NCI-H69 (cell line): ENCODE results near the gene PUDP.
"Not testable (repeated sequence)": the region's sequence is repeated elsewhere in the genome, so short reads cannot be mapped to it uniquely, and the experiment has no call there.

Source experiments
- DNase-seq: peaks from one replicate; lab custom pipeline; 2025; lab: John Stamatoyannopoulos, UW

The PUDP gene

DNA sequence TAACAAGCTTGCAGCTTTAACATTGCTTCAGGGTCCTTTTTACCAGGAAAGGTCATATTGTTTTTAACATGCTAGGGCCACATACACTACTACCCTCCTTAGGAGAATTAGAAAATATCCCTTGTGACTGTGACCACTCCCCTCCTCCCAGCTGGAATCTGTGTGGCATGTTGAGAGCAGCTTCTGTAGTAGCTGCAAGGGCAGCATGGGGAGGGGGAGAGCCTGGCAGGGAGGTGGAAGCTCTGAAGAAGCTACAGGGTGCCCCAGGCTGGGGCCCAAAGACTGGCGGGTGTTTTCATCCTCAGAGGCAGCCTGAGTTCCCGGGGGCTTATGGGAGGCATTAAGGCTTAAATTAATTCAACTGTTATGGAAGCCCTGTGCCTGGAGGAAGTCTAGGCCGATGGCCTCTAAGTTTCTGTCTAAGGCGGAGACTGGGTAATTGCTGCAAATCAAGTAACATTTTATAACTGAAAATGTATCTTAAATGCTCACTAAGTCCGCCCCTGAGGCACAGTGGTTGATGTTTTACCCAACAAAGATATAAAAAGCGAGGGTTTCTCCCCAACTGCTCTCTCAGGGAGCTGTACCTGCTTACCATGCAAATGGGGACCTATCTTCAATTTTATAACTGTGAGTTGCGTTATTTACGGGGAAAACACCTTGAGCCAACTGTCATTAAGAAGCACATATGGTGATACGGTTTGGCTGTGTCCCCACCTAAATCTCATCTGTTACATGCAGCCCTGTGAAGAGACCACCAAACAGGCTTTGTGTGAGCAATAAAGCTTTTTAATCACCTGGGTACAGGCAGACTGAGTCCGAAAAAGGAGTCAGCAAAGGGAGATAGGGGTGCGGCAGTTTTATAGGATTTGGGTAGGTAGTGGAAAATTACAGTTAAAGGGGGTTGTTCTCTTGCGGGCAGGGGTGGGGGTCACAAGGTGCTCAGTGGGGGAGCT, 37.8 kb downstream of the PUDP start:
- DNase-seq: peak; percentile 73

DNA sequence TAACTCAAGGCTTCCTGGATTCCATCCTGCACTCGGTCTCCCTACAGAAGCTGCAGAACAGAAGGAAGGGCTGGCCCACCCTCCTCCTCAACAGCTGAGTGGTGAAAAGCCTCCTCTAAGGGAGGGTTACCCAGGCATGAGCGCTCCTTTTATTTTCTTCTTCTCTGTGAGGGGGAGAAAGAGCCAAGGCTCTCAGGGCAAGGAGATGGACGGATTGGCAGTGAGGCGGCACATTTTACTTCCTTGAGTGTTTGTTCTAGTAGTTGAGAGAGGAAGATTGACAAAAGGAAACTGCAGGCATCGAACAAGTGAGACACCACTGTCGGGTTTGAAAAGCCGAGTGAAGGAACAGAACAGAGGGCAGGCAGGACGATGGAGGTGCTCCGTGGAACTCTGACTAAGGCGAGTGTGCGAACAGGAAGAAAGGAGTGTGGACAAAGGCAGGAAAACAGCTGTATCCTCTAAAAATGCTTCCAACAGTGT, 38.9 kb downstream of the PUDP start:
- DNase-seq: peak; percentile 27

DNA sequence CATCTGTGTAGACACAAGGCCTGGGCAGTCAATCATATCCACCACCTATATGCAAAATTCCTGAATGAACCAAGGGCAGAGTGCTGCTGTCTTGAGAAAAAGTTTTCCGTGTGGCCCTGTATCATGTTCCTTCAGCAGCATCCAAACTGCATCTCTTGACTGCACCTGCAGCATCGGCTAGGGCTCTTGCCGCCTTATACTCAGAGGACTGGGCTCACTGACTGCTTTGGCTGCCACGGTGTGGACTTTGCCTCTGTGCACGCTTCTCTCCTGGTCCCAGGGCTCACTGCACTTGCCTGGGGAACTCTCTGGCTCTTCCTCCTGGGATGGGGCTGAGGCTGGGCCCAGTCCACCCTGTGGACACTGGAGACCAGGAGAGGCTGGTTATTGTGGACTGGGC, 39.9 kb downstream of the PUDP start:
- DNase-seq: no peak

DNA sequence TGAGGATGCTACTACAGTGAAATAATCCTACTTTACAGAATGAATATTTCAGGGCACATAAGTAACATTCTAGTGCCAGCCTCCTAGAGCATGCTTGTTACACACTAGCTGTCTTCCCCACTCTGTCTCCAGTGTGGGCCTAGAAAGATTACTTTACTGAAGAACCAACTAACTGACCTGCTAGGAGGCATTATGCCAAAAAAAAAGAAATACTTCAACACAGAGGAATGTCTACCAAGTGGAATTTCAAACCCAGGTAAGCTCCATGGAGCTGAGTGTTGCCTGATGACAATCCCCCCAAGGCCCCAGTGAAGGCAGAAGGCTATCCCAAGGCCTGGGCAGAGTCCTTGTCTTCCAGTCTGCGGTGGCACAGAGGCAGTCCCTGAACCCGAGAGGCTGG, 41.3 kb downstream of the PUDP start:
- DNase-seq: no peak

DNA sequence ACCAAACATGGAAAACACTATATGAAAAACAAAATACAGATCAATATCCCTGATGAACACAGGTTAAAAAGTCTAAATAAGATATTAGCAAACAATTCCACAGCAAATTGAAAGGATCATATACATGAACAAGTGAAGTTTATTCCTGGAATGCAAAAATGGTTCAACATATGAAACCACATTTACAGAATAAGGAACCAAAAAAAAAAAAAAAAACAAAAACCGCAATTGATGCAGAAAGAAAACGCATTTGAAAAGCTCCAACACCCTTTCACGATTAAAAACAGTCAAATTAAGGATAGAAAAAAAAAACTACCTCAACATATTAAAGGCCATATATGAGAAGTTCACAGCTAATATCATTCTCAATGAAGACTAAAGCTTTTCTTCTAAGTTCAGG, 45.8 kb downstream of the PUDP start:
- DNase-seq: no peak

DNA sequence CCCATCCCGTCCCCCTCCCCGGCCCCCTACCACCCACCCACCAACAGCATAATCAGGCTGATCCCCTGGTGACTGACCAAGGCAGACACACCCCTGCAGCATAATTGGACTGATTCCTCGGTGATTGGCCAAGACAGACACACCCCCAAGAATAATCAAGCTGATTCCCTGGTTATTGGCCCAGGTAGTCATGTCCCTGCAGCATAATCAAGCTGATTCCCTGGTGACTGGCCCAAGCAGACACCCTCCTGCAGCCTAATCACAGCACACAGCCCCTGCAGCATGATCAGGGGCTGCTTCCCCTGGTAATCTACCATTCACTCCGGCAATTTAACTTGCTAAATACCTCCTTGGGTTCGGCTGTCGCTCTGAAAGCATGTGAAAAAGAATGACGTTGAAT, 47.9 kb downstream of the PUDP start:
- no peak for DNase-seq

DNA sequence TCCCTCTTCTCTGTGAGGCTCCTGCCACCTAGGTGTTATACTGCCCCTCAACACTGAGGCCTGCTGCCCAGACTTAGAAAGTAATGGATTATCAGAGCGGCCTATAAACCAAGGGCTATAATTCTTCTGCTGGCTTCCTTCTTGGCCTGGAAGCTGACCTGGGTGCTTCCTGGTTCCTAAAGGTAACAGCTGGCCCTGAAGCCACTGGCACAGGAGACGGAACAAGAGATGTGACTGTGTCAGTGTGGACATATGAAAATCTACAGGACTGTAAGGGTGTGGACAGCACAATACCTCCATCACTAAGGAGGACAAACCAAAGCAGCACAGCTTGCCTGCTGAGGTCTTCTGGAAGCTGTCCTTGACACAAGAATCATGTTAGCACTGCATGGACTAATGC, 52.3 kb downstream of the PUDP start:
- not testable (repeated sequence) for DNase-seq

DNA sequence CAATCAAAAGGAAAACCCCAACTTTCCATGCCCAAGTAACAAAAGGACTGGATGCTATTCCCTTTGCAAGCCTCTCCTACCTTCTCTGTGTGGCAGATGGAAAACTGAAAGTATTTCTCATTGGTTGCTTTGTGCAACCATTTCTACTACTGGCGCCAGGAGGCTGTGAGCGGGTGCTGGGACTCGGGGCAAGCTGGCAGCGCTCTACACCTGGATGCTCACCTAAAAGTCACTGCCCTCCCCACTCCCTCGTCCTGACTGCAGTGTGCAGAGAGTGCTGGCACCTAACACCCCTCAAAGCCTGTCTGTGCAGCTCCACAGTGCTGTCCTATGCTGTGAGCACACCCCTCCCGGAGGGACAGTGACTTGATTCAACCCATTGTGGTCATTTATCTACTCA, 54.6 kb downstream of the PUDP start:
- no peak for DNase-seq

DNA sequence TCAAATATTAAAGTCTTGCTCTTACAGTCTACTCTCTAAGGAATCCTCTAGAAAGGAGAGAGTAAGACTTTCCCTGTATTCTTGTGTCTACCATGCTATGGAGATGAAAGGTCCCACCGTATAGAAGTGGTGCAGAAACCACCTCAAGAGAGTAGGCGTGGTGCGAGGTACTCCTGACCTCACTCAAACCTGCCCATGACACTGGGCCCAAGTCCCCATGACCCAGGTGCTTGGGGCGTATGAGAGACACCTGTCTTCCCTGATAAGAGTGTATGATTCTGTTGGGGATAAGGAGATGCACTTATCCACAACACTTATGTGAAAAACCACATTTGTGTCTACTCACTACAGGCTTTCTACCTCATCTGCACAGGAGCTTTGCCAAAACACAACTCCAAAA, 55.4 kb downstream of the PUDP start:
- no peak for DNase-seq

DNA sequence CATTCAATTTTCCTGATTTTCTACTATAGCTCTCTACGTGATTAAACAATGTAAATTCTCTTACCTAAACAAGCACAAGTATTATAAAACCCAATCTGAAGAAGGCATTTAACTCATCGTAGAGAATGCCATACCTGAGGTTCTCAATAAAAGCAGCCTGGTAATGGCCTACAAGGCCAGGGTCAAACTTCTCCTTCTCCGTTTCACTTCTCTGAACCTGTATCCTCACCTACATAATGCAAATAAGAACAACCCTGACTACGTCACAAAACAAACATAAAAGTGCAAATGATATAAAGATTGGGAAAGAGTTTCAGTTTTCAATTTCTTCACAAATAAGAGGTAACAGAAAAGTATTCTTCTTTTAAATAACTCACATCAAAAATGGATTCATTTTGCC, 56.0 kb downstream of the PUDP start:
- DNase-seq: no peak

DNA sequence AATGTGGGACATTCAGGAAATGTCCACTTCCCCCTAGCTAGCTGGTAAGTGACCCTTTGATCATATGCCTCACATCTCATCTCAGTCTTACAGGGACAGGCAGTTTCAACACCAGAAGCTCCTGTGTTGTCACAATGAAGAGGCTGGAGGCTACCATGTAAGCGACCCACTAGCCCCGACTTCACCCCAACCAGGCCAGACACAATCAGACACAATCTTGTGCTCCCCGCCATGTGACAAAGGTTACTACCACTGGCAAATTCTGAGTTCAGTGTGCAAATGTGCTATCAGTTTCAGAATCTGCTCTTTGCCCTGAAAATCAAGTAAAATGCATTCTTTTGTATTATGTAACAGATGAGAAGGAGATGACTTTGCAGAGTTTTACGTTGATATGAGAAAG, 57.3 kb downstream of the PUDP start:
- no peak for DNase-seq

DNA sequence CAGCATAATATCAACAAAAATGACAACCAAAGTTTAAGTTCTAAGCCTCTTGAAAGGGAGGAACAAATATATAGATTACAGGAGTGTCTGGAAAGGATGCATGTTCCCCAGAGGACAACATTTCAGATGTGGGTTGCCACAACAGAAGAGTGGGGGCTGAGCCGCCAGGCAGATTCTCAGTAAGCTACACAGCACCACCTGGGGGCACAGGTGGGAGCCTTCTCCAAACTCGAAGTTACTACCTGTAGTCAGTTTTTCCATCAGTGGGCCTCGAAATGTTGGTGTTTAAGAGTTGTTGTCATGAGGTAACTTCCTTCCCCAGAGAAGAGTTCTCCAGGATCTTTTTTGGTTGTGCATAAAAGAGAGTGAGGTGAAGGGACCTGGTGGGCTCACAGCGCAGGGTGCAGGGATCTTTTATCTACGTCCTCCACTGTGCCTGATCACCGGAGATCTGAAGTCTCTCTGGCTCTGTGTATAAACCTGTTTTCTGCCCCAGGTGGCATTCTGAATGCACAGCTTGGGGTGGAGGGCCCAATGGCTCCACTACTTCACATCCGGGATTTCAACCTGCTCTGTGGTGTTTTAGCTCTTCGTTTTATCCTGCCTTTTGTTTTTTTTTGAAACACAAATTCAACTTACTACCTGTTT, 58.9 kb downstream of the PUDP start:
- peak; percentile 41 for DNase-seq

DNA sequence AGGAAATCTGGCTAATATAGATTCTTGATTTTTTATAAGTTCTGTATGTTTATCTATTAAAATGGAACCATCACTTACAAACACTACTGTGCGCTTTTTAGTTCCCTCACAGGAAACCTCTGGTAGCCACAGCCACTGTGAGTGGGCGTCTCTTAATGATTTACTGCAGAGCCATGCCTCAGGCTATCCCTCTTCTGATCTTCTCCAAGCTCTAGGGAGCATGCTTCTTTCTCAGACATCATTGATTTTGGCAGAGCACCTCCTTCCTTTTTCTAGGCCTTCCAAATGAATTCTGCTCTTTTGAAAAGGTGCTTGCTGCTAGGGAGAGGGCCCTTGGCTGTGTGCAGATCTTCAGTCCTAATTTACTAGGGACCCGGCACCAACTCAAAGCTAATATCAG, 61.6 kb downstream of the PUDP start:
- DNase-seq: peak; percentile 29

DNA sequence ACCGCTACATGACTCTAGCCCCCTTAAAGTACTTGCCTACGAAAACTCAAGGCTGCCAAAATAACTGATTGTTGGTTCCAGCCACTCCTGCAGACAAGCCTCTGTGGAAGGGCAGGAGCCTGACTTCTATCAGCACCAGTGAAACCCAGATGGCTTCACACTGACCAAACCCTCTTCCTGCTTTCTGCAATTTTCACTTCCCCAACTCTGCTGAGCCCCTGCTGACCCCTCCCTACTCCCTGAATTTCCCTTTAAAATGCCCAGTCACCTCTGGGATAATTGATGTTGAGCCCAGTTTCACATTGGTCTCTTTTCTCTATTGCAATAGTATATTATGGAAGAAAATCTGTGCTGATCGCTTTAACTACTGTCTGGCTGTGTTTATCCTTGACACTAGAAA, 62.1 kb downstream of the PUDP start:
- DNase-seq: no peak

DNA sequence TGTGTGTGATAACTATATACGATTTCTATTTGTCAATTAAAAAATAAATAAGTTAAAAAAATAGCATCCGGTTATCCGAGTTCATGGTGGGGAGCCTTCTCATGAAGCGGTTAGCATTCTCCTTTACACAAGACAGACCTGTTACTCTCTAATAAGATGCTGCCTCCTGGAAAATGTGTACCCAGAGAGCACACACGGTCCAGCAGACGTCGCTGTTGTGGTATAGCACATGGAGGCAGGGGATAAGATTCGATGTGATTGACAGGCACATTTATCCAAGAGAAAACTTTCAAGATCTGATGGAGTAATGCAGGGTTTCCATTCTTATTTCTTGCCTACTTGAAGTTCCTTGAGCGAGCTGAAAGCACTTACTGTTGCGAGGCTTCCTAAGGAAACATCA, 63.1 kb downstream of the PUDP start:
- no peak for DNase-seq

DNA sequence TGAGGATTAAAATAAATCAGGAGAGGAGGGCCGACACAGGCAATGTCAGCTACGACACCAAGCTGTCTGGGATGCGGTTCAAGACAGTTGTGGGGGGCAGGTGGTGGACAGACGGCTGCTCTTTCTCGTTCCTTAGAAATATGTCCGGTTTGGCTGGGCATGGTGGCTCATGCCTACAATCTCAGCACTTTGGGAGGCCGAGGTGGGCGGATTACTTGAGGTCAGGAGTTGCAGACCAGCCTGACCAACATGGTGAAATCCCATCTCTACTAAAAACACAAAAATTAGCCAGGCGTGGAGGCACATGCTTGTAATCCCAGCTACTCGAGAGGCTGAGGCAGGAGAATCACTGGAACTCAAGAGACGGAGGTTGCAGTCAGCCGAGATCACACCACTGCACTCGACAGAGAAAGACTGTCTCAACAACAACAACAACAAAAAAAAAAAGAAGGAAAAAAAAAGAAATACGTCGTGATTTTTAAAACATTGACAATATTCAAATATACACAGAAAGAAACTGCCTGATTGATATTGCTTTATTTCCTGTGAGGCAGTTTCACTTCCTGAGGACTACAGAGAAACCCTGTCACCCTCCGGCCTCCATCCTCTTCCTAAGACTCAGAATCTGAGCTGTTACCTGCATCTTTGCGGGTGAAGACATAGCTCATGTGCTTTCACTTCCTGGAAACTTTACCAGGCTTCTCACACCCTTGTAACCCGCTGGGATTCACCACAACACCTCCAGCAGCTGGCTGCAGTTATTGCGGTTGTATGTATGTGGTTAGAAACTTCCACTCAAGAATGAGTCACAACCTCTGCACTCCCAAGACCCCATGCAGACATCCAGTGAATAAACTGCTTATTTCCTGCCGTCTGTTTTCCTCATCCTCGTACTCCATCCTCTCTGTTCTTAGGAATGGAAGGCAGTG, 64.2 kb downstream of the PUDP start:
- DNase-seq: peak; percentile 3

DNA sequence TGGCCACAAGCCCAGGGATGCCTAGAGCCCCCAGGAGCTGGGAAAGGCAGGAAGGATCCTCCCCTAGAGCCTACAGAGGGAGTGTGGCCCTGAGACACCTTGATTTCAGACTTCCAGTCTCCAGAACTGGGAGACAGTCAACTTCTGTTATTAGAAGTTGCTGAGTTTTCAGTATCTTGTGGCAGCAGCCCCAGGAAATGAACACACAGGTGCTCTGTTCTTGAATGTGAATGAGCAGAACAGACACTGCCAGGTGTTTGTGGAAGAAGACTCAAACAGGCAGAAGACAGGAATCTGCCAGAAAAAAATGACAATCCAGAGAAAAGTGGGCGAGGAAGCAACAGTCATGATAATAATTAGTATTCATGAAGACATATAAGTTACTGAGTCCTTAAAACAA, 64.9 kb downstream of the PUDP start:
- DNase-seq: no peak

DNA sequence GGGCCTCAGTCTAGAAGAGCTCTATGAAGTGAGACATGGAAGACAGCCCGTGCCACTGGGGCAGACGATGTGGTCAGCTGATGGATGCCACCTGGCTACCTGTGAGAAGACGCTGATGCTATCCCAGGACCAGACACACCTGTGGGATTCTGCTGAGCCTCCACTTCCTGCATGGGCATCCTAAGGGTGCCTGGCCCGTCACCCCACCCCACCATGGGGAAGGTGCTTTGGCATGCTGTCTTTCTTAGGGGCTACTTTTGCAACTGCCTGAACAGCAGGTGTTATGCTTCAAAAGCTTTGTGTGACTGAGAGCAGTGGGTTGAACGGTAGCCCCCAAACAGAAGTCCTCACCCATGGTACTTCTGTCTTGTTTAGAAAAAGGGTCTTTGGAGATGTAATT, 65.4 kb downstream of the PUDP start:
- DNase-seq: no peak

DNA sequence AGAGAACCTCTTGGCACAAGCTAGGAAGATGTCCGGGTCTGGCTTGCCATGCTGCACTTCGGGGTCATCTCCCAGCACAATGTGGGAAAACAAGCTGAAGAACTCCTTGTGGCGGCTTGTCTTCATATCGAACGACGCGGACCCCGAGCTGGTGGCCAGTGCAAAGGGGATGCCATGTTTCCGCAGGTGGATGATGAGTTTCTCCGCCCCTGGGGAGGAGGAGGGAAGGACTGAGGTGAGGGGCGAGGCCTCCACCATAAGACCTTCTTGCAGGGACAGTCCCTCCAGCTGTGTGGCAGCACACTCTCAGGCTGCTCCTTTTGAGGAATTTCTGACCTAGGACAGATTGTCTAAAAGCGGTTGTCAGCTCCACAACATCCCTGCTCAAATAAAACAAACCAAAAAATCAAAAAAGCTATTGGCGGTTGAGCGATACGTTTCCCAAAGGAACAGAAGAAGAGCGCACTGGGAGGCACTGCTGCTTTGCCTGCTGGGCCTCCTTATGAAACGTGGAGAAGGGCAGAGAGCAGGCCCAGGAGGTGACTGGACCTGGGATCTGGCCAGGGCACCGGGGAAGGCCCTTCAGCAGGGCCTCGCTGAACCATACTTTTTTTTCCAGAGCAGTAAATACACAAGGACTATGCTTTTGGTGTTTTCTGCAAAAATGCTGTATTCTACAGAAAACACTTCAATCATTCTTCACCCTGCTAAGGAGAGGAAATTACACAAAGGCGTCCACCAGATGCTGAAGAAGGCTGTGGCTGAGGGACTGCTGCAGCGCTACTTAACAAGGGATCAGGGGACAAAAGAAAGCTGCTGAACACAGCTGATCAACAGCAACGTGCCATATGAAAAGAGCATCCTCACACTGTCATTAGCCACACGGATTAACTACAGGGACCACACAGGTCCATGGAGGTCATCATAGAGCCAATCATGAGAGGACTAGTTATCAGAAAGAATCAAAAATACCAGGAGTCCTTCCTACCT, 70.4 kb downstream of the PUDP start:
- no peak for DNase-seq

DNA sequence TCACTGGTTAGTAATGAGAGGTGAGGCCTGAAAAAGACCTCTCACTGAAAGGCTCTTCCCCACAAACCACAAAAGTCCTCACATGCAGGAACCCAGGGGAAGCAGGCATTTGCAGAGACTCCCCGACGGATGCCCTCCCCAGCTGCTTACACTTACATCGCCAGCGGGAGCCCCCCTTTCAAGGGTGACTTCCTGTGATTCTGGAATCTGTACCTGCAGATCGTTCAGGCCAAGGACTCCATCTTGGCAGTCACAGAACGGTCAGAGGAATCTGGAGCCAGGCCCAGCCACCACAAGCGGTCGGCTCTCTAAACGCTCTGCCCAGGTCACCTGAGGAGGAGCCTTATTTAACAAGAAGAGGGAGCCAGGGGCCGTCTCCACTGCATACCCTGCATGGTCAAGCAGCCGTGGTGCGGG, 71.7 kb downstream of the PUDP start:
- DNase-seq: no peak

DNA sequence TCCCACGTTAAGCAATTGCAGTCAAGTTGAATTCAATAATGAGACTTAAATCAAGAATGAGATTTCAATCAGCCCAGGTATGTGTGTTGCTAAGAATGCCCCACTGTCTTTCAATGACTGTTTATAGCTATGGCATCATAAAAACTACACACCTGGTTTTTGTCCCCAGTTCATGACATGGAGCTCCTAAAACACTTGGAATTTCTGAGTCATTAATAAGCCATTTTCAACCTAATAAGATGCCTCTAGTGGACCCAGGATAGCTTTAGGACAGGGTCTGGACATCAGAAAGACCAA, 73.1 kb downstream of the PUDP start:
- no peak for DNase-seq
